GM12891 (cell line): Measurements from ENCODE around the gene CACYBP.

ENCODE experiments used
- PAX5 ChIP-seq: IDR thresholded peaks from 2 replicates; pipeline ENCODE4 v1.6.1; 2011; ENCODE audit warnings: low read length, moderate library complexity, mild to moderate bottlenecking; ENCODE audit not compliant: insufficient read depth, severe bottlenecking
- POLR2A ChIP-seq: IDR thresholded peaks from 2 replicates; pipeline ENCODE4 v1.6.1; 2011; ENCODE audit warnings: low read depth, low read length, control low read depth
- POLR2AphosphoS5 ChIP-seq: IDR thresholded peaks from 2 replicates; pipeline ENCODE4 v1.6.1; 2011; ENCODE audit warnings: low read depth, low read length, control low read depth
- POU2F2 ChIP-seq: IDR thresholded peaks from 2 replicates; pipeline ENCODE4 v1.6.1; 2011; ENCODE audit warnings: low read depth, mild to moderate bottlenecking, control low read depth, low read length, moderate library complexity
- TAF1 ChIP-seq: IDR thresholded peaks from 2 replicates; pipeline ENCODE4 v1.6.1; 2011; ENCODE audit warnings: low read depth, low read length, control low read depth

GRCh38 chr1:175023043-175023921 lies 23.5 kb downstream of the CACYBP start, which contains the start of gene MRPS14:
- TF ChIP-seq POLR2A (peak; percentile 93), POLR2AphosphoS5 (peak; percentile 88), TAF1 (peak; percentile 95), POU2F2 (peak; percentile 74), PAX5 (peak; percentile 42)
